ENCODE results near the gene NDOR1.

Gene NDOR1

DNA sequence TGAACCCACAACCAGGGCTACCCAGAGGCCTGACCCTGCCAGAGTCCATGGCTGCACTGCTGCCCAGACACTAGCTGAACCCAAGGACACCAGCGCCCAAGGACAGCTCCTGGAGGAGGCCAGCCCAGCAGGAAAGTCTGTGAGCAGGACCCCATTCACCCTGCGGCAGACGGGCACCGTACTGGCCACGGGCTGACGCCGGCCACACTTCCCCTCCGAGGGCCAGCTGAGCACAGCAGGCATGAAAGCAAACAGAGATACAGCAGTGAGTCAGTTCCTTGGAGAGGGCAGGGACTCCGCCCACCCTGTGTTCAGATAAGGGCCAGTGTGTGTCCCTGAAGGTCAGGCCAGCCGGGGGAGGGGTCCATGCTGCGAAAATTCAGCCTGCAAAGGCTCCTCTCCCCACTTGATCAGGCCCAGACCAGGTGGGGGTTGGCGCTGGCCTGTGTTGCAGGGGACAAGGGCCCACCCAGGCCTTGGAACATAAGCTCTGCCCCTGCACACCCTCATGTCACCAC, 13.3 kb downstream of the NDOR1 start:
- H3K27me3 ChIP-seq (replicated peaks; ENCODE audit: control insufficient read depth, insufficient read depth, low read length) = no peaks in the 10 kb centered on the region
- H3K9me3 ChIP-seq (ENCODE audit: control insufficient read depth, low read length) = no peaks in the 10 kb centered on the region
- H3K36me3 ChIP-seq (ENCODE audit: control insufficient read depth, insufficient read depth, low read length, severe bottlenecking) = peaks cover 9% of the 10 kb centered on the region
- no peak for DNase-seq (ENCODE audit: low read depth)
- peak overlapping the region; percentile 38 for H3K9ac ChIP-seq (ENCODE audit: low read length)
- H3K4me3 ChIP-seq (ENCODE audit: low read length) = no peak overlapping the region
- peaks cover 28% of the 10 kb centered on the region for H3K4me1 ChIP-seq (ENCODE audit: control insufficient read depth, insufficient read depth, low read length)

DNA sequence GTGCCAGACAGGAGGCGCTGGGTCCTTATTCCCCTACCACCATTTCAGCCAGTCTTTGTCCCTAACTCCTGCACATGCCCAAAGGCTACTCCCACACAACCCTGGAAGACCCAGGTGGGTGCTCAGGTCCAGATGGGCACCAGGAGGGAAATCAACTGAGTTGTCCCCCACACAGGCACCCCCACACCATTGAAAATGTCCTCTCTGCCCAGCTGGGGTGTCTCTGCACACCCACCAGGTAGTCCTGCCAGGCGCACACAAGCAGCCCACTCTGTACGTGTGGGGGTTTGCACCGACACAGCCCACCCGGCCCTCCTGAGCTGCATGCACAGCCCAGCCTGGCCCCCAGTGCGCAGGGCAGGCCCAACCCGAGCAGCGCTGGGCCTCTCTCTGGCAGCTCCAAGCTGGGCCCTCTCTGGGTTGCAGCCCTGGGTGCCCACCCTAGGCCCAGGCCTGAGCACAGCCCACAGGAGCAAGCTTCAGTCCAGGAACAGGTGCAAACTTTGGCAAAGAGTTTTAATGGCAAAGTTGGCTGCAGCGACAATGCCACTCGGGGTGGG, 14.3 kb downstream of the NDOR1 start:
- H3K9ac ChIP-seq (ENCODE audit: low read length) = no peak overlapping the region

DNA sequence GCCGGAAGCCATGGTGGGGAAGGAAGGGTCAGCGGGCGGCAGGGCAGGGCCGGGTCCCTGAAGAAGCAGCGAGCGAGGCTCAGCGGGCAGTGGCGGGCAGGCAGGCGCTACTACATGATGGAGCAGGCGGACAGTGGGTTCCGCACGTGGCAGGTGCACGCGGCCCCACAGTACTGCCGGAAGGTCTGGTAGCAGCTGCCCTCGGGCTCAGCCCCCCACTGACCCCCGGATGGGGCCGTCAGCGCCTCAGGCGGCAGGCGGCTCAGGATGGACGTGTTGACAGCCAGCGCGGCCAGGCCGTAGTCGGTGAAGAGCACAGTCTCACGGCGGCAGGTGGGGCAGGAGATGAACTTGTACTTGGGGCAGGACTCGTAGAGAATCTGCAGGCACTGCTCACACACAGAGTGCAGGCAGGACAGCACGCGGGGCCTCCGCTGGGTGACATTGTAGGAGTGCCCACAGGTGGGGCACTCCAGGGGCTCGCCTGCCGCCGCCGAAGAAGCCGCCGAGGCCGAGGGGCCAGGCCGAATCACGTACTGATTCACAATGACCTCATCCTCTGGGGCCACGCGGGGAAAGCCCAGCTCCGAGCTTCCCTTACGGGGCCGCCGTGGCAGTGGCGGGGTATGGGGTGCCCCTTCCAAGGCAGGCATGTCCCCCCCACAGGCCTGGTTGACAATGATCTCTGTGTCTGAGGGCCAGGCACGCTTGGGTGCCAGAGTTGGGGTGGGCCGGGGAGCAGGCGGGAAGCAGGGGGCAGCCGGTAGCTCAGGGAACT, 15.0 kb downstream of the NDOR1 start:
- Histone ChIP-seq H3K36me3 (ENCODE audit: control insufficient read depth, insufficient read depth, low read length, severe bottlenecking) (no peaks in the 10 kb centered on the region), H3K4me1 (ENCODE audit: control insufficient read depth, insufficient read depth, low read length) (peaks cover 32% of the 10 kb centered on the region), H3K9me3 (ENCODE audit: control insufficient read depth, low read length) (no peaks in the 10 kb centered on the region), H3K9ac (ENCODE audit: low read length) (no peak overlapping the region), H3K27me3 (replicated peaks; ENCODE audit: control insufficient read depth, insufficient read depth, low read length) (no peaks in the 10 kb centered on the region), H3K4me3 (ENCODE audit: low read length) (no peak overlapping the region)
- no peak for DNase-seq (ENCODE audit: low read depth)

More for the DNA sequence above, 14.3 kb downstream of the NDOR1 start:
- Histone ChIP-seq H3K4me1 (ENCODE audit: control insufficient read depth, insufficient read depth, low read length) (peaks cover 32% of the 10 kb centered on the region), H3K27me3 (replicated peaks; ENCODE audit: control insufficient read depth, insufficient read depth, low read length) (no peaks in the 10 kb centered on the region), H3K9me3 (ENCODE audit: control insufficient read depth, low read length) (no peaks in the 10 kb centered on the region), H3K4me3 (ENCODE audit: low read length) (no peak overlapping the region), H3K36me3 (ENCODE audit: control insufficient read depth, insufficient read depth, low read length, severe bottlenecking) (peaks cover 2% of the 10 kb centered on the region)
- no peak for DNase-seq (ENCODE audit: low read depth)

DNA sequence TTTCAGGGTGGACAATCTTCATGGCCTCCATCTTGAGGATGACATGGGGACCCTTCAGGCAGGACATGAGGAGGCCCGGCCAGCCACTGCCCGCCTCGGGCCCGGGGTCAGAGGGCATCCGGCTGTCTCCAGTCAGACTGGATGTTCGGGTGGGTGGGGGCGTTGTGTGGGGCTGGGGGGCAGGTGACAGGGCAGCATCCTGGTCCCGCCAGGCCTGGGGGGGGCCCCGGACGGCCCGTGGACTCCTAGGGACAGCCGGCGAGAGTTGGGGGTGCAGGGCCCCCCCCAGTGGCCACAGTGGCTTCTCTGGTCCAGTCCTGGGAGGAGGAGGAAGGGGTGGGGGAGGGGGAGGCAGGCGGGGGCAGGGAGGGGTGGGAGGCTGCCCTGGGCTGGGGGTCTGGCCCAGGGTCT, 15.6 kb downstream of the NDOR1 start:
- Histone ChIP-seq H3K9ac (ENCODE audit: low read length) (no peak overlapping the region), H3K4me3 (ENCODE audit: low read length) (no peak overlapping the region), H3K4me1 (ENCODE audit: control insufficient read depth, insufficient read depth, low read length) (peaks cover 32% of the 10 kb centered on the region), H3K9me3 (ENCODE audit: control insufficient read depth, low read length) (no peaks in the 10 kb centered on the region), H3K36me3 (ENCODE audit: control insufficient read depth, insufficient read depth, low read length, severe bottlenecking) (no peaks in the 10 kb centered on the region), H3K27me3 (replicated peaks; ENCODE audit: control insufficient read depth, insufficient read depth, low read length) (no peaks in the 10 kb centered on the region)
- DNase-seq (ENCODE audit: low read depth) = no peak

DNA sequence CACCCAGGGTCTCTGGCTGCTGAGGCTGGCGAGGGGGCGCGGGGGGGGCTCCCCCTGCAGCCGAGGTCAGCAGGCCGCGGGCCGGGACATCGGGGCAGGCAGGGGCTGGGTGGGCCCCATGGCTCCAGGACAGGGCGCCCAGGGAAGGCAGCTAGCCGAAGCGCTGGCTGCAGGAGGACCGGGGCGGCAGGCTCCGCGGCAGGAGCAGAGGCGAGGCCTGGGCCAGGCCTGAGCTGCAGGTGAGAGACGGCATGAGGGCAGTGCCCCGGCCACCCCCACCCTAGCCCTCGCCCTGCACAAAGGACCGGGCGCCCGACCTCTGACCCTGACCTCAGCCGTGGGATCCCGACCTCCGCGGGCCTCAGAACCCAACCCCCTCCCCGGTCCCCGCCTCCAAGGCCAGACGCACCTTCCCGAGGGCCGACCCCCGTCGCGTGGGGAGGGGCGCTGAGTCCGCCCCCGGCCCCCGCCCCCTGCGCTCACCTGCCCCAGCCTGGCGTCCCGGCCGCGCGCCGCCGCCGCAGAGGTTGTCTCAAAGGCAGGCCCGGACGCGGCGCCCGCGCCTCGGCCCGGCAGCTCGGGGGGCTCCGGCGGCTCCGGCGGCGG, 16.1 kb downstream of the NDOR1 start:
- Histone ChIP-seq H3K36me3 (ENCODE audit: control insufficient read depth, insufficient read depth, low read length, severe bottlenecking) (no peaks in the 10 kb centered on the region), H3K4me1 (ENCODE audit: control insufficient read depth, insufficient read depth, low read length) (peaks cover 31% of the 10 kb centered on the region), H3K9me3 (ENCODE audit: control insufficient read depth, low read length) (no peaks in the 10 kb centered on the region), H3K4me3 (ENCODE audit: low read length) (no peak overlapping the region), H3K27me3 (replicated peaks; ENCODE audit: control insufficient read depth, insufficient read depth, low read length) (no peaks in the 10 kb centered on the region), H3K9ac (ENCODE audit: low read length) (no peak overlapping the region)
- DNase-seq (ENCODE audit: low read depth) = no peak

DNA sequence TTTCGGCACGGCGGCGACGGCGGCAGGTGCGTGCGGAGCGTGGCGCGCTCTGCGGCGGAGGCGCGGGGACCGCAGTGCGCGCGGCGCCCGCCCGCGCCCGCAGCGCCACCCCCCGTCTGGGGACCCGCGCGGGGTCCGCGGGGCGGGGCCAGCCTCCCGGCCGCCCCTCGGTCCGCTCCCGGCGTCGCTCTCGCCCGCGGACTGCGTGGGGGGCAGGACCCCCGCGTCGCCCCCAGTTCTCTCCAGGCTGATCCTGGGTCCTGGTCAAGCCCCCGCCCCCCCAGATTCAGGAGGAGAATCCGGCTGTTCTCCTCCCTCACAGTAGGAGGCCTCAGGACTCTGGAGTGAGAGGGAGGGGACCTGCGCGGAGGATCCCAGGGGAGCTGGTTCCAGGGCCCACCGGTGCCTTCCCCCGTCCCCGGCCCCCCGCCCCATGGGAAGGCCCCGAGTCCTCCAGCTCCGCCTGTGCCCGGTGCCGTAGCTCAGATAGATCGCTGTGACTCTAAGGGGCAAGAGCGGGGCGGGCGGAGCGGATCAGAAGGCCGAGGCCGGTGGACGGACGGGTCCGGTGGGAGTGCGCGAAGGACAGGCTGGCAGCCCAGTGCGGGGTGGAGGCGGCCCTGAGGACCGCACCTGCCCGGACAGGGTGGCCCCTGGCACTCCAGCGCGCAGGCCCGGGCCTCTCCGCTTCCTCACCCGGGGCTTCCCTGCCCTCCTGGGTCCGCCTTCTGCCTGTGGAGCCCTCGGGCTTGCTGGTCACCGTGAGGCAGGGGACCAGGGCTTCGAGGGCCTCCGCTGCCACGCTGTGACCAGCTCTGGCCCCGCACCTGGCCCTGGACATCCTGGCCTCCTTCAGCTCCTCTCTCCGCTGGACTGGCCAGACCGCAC, 16.9 kb downstream of the NDOR1 start, which contains the start of gene RNF208:
Gene RNF208, minus strand, starts transcription at position 51 of the 888 bp plus-strand sequence. CDS start 1,028 bp downstream, outside the sequence.
- peak; percentile 48 for DNase-seq (ENCODE audit: low read depth)
- Histone ChIP-seq H3K9ac (ENCODE audit: low read length) (peak within 1 kb of the TSS; percentile 73), H3K4me1 (ENCODE audit: control insufficient read depth, insufficient read depth, low read length) (peaks cover 28% of the 10 kb centered on the region), H3K27me3 (replicated peaks; ENCODE audit: control insufficient read depth, insufficient read depth, low read length) (no peaks in the 10 kb centered on the region), H3K9me3 (ENCODE audit: control insufficient read depth, low read length) (no peaks in the 10 kb centered on the region), H3K4me3 (ENCODE audit: low read length) (peak within 1 kb of the TSS; percentile 79), H3K36me3 (ENCODE audit: control insufficient read depth, insufficient read depth, low read length, severe bottlenecking) (no peaks in the 10 kb centered on the region)

DNA sequence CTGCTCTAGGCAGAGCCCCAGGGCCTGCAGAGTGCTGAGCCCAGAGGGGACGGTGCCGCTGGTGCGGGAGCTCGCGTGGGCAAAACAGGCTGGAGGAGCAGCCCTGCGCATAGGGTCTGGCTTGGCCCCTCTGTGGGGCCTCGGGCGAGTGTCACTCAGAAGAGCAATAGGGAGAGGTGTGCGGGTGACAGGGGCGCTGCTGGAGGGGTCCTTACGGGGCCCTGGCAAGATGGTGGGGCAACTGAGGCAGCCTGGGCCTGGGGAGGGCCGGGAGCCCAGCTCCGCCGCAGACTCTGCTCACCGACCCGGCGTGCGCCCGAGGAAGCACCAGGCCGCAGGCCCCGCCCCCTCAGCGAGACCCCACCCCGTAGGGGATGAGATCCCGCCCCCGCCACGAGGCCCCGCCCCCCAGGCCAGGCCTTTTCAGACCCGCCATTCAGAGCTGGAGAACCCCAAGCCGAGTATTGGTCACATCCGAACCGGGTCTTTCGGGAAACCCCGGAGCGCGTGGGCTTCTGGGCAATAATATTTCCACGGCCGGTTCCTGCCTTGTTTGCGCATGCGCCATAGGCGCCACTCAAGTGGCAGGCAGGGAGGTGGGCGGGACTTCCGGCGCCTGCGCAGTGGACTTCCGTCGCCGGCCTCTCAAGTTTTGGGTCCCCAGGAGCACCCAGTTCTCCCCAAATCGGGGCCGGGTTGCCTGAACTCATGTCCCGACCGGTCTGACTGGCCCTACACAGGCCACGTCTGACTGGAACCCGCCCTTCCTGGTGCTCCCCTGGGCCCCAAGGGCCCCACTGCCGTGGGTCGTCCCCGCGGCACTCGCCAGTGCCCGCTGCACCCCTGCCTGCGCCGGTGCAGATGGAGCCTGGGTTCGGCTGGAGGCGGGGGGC, 17.8 kb downstream of the NDOR1 start:
- peak overlapping the region; percentile 92 for H3K4me3 ChIP-seq (ENCODE audit: low read length)
- H3K4me1 ChIP-seq (ENCODE audit: control insufficient read depth, insufficient read depth, low read length) = peaks cover 23% of the 10 kb centered on the region
- peak; percentile 100 for DNase-seq (ENCODE audit: low read depth)
- no peaks in the 10 kb centered on the region for H3K9me3 ChIP-seq (ENCODE audit: control insufficient read depth, low read length)
- peak overlapping the region; percentile 97 for H3K9ac ChIP-seq (ENCODE audit: low read length)
- no peaks in the 10 kb centered on the region for H3K27me3 ChIP-seq (replicated peaks; ENCODE audit: control insufficient read depth, insufficient read depth, low read length)
- no peaks in the 10 kb centered on the region for H3K36me3 ChIP-seq (ENCODE audit: control insufficient read depth, insufficient read depth, low read length, severe bottlenecking)

DNA sequence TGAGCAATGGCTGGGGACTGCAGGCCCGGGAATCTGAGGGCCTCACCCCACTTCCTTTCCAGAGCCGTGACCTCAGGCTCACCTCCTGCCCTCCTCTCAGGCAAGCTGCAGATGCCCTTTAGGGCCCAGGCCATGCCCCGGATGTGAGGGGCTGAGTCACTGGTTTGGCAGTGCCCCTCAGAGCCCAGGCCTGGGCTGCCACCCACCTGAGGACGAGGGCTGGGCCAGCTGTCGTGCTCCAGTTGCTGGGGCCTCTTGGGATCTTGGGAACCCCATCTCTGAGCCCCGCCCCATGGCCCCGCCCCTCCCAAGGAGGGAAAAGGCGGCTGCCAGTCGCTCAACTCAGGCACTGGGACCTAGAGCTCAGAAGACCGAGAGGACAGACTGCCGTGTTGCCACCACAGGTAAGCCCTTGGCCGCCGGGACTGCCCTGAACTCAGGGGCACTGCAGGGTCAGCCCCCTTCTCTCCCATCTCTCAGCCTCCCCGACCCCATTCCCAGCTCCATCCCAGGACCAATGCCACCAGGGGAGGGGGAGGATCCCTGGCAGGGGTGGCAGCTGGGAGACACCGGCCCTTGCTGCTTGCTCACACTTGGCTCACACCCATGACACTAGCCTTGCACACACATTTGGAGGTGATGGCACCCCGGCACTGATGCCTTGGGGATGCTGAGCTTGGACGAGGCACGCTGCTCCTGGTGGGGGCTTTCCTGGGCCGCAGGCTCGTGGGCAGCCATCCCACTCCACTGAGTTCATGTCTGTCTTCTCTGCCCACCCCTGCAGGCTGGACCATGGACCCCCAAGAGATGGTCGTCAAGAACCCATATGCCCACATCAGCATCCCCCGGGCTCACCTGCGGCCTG, 19.6 kb downstream of the NDOR1 start, which contains the start of gene CYSRT1:
Gene CYSRT1, plus strand, starts transcription at position 345 of the 865 bp plus-strand sequence. Its CDS starts 448 bp downstream, at position 793.
- DNase-seq (ENCODE audit: low read depth) = no peak

DNA sequence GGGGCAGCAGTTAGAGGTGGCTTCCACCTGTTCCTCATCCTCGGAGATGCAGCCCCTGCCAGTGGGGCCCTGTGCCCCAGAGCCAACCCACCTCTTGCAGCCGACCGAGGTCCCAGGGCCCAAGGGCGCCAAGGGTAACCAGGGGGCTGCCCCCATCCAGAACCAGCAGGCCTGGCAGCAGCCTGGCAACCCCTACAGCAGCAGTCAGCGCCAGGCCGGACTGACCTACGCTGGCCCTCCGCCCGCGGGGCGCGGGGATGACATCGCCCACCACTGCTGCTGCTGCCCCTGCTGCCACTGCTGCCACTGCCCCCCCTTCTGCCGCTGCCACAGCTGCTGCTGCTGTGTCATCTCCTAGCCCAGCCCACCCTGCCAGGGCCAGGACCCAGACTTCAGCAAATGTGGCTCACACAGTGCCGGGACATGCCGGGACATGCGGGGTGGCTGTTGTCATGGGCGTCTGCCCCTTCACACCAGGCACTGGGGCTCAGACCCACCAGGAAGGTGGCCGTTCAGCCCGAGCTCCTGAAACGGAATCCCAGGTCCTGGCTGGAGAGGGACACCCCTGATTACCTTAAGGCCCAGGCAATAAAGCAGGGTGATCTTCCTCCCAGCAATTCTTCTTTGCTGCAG, 20.3 kb downstream of the NDOR1 start:
- no peaks in the 10 kb centered on the region for H3K36me3 ChIP-seq (ENCODE audit: control insufficient read depth, insufficient read depth, low read length, severe bottlenecking)
- peaks cover 15% of the 10 kb centered on the region for H3K4me1 ChIP-seq (ENCODE audit: control insufficient read depth, insufficient read depth, low read length)
- H3K9me3 ChIP-seq (ENCODE audit: control insufficient read depth, low read length) = no peaks in the 10 kb centered on the region
- DNase-seq (ENCODE audit: low read depth) = no peak
- no peak overlapping the region for H3K4me3 ChIP-seq (ENCODE audit: low read length)
- peaks cover 17% of the 10 kb centered on the region for H3K27me3 ChIP-seq (replicated peaks; ENCODE audit: control insufficient read depth, insufficient read depth, low read length)
- H3K9ac ChIP-seq (ENCODE audit: low read length) = no peak overlapping the region

More for the DNA sequence above, 19.6 kb downstream of the NDOR1 start, which contains the start of gene CYSRT1:
- H3K4me3 ChIP-seq (ENCODE audit: low read length) = peak within 1 kb of the TSS; percentile 92
- H3K9ac ChIP-seq (ENCODE audit: low read length) = peak within 1 kb of the TSS; percentile 97
- no peaks in the 10 kb centered on the region for H3K36me3 ChIP-seq (ENCODE audit: control insufficient read depth, insufficient read depth, low read length, severe bottlenecking)
- H3K9me3 ChIP-seq (ENCODE audit: control insufficient read depth, low read length) = no peaks in the 10 kb centered on the region
- H3K4me1 ChIP-seq (ENCODE audit: control insufficient read depth, insufficient read depth, low read length) = peaks cover 15% of the 10 kb centered on the region
- peaks cover 12% of the 10 kb centered on the region for H3K27me3 ChIP-seq (replicated peaks; ENCODE audit: control insufficient read depth, insufficient read depth, low read length)

All from adipocyte (in vitro differentiated cells).